SK-N-SH (cell line): ENCODE measurements around the gene KRTAP9-4. TPM values are rescaled to one million over a fixed set of nuclear protein-coding genes. Genes with fewer than 3 reads are reported as not detected.

Experiments used
- CTCF ChIA-PET: fragments of 300-600, 350-600 bp; formaldehyde crosslinking; extraction: SDS; loops from one replicate; lab custom pipeline; 2021; lab: Yijun Ruan, JAX
- POLR2A ChIA-PET: fragments of 350-600 bp; sonication (Branson Sonifier 250); formaldehyde crosslinking; extraction: SDS; loops from one replicate; lab custom pipeline; 2020; ENCODE audit warnings: antibody characterized with exemption, inconsistent platforms; lab: Yijun Ruan, JAX
- DNase-seq: peaks from one replicate; pipeline ENCODE4 v3.0.0; 2012
- H2AFZ ChIP-seq: fragments of 200-600 bp; sonication (generic); 2 replicates; pipeline ENCODE4 v1.8.1; 2016; ENCODE audit warnings: antibody characterized with exemption, mild to moderate bottlenecking, low read depth
- H3F3A ChIP-seq: fragments of 200-600 bp; sonication (generic); replicated peaks from 2 replicates; pipeline ENCODE3; 2016; ENCODE audit warnings: antibody characterized with exemption, mild to moderate bottlenecking; ENCODE audit not compliant: insufficient read depth
- H3K27ac ChIP-seq, 2 experiments: fragments of 200-500 bp in 1 of 2; fragments of 200-600 bp in 1 of 2; sonication (Bioruptor generic) in 1 of 2; sonication (generic), shearing (Covaris generic) in 1 of 2; 2 replicates each; pipeline versions ENCODE4 v1.5.1 to v1.6.1; 2014 to 2016; ENCODE audit warnings: low read depth in 2 of 2, inconsistent platforms in 1 of 2, low read length in 1 of 2, mild to moderate bottlenecking in 1 of 2, mixed read lengths in 1 of 2
- H3K27me3 ChIP-seq: fragments of 200-600 bp; sonication (generic), shearing (Covaris generic); 2 replicates; pipeline ENCODE4 v1.6.1; 2016; ENCODE audit warnings: mixed run types; ENCODE audit not compliant: insufficient read depth
- H3K36me3 ChIP-seq, 2 experiments: fragments of 200-500 bp in 1 of 2; fragments of 200-600 bp in 1 of 2; sonication (Bioruptor generic) in 1 of 2; sonication (generic) in 1 of 2; replicated peaks in 1 of 2; 2 replicates each; pipeline versions ENCODE3 to v1.5.1; 2014 to 2016; ENCODE audit warnings: low read length in 1 of 2, mild to moderate bottlenecking in 1 of 2; ENCODE audit not compliant: insufficient read depth in 2 of 2, control insufficient read depth in 1 of 2
- H3K4me1 ChIP-seq, 2 experiments: fragments of 200-500 bp in 1 of 2; fragments of 200-600 bp in 1 of 2; sonication (Bioruptor generic) in 1 of 2; sonication (generic), shearing (Covaris generic) in 1 of 2; 2 replicates each; pipeline versions ENCODE4 v1.5.1 to v1.6.1; 2014 to 2016; ENCODE audit warnings: low read depth in 1 of 2, low read length in 1 of 2, mixed run types in 1 of 2; ENCODE audit not compliant: insufficient read depth in 2 of 2, control insufficient read depth in 1 of 2
- H3K4me2 ChIP-seq: fragments of 200-600 bp; sonication (generic), shearing (Covaris generic); 2 replicates; pipeline ENCODE4 v1.6.1; 2017; ENCODE audit warnings: mixed run types
- H3K4me3 ChIP-seq, 2 experiments: fragments of 200-500 bp in 1 of 2; fragments of 200-600 bp in 1 of 2; sonication (Bioruptor generic) in 1 of 2; sonication (generic), shearing (Covaris generic) in 1 of 2; 2 replicates each; pipeline versions ENCODE4 v1.5.1 to v1.8.1; 2014 to 2016; ENCODE audit warnings: low read depth in 2 of 2, inconsistent platforms in 1 of 2, low read length in 1 of 2, mild to moderate bottlenecking in 1 of 2, mixed read lengths in 1 of 2, moderate library complexity in 1 of 2
- H3K79me2 ChIP-seq: fragments of 200-600 bp; sonication (generic); 2 replicates; pipeline ENCODE4 v1.8.1; 2017; ENCODE audit warnings: mild to moderate bottlenecking; ENCODE audit not compliant: insufficient read depth
- H3K9ac ChIP-seq: fragments of 200-600 bp; sonication (generic); 2 replicates; pipeline ENCODE4 v1.6.1; 2017; ENCODE audit warnings: mixed run types
- H3K9me2 ChIP-seq: fragments of 200-600 bp; sonication (generic); 2 replicates; pipeline ENCODE4 v1.6.1; 2017; ENCODE audit warnings: mixed run types
- H3K9me3 ChIP-seq: fragments of 200-600 bp; sonication (generic); 2 replicates; pipeline ENCODE4 v1.6.1; 2017; ENCODE audit warnings: mixed run types, mild to moderate bottlenecking, moderate library complexity
- H4K20me1 ChIP-seq: fragments of 200-600 bp; sonication (generic); 2 replicates; pipeline ENCODE4 v1.6.1; 2017; ENCODE audit warnings: mild to moderate bottlenecking, mixed run types; ENCODE audit not compliant: insufficient read depth
- CTCF ChIP-seq: fragments of 200-600 bp; sonication (generic); IDR thresholded peaks from 2 replicates; pipeline ENCODE4 v1.6.1; 2017; ENCODE audit warnings: antibody characterized with exemption, mild to moderate bottlenecking, moderate library complexity
- EP300 ChIP-seq, 2 experiments: IDR thresholded peaks; 2 replicates each; pipeline versions ENCODE4 v1.4.0 to v1.6.1; 2012; ENCODE audit warnings: borderline replicate concordance in 1 of 2, low read depth in 1 of 2, low read length in 1 of 2
- FOSL2 ChIP-seq: IDR thresholded peaks from 2 replicates; pipeline ENCODE4 v1.4.0; 2012; ENCODE audit warnings: low read depth, mild to moderate bottlenecking, moderate library complexity, borderline replicate concordance
- GABPA ChIP-seq: IDR thresholded peaks from 2 replicates; pipeline ENCODE4 v1.4.0; 2012; ENCODE audit warnings: low read depth, mild to moderate bottlenecking
- IRF3 ChIP-seq: fragments of 150-350 bp; IDR thresholded peaks from 2 replicates; pipeline ENCODE4 v1.6.1; 2016; ENCODE audit warnings: mild to moderate bottlenecking, low read depth, low read length
- JUND ChIP-seq: IDR thresholded peaks from 2 replicates; pipeline ENCODE4 v1.4.0; 2012
- MXI1 ChIP-seq: IDR thresholded peaks from 2 replicates; pipeline ENCODE4 v1.6.1; 2012; ENCODE audit warnings: mild to moderate bottlenecking, low read depth, low read length, improper control_type of control experiment
- NRF1 ChIP-seq: IDR thresholded peaks from 2 replicates; pipeline ENCODE4 v1.6.1; 2012; ENCODE audit warnings: low read depth, mild to moderate bottlenecking, low read length
- PBX3 ChIP-seq: IDR thresholded peaks from 2 replicates; pipeline ENCODE4; 2012
- RAD21 ChIP-seq: IDR thresholded peaks from 2 replicates; pipeline ENCODE4 v1.6.1; 2012; ENCODE audit warnings: mild to moderate bottlenecking, low read length
- RFX5 ChIP-seq: IDR thresholded peaks from 2 replicates; pipeline ENCODE4 v1.6.1; 2012; ENCODE audit warnings: mild to moderate bottlenecking, improper control_type of control experiment, low read length
- RXRA ChIP-seq: IDR thresholded peaks from 2 replicates; pipeline ENCODE4 v1.4.0; 2012; ENCODE audit warnings: low read depth, mild to moderate bottlenecking, borderline replicate concordance
- SIN3A ChIP-seq: IDR thresholded peaks from 2 replicates; pipeline ENCODE4 v1.6.1; 2012; ENCODE audit warnings: low read depth, mild to moderate bottlenecking, low read length, moderate library complexity, borderline replicate concordance
- TAF1 ChIP-seq: IDR thresholded peaks from 2 replicates; pipeline ENCODE4 v1.6.1; 2012; ENCODE audit warnings: low read depth, mild to moderate bottlenecking, low read length, moderate library complexity, borderline replicate concordance
- TEAD4 ChIP-seq: IDR thresholded peaks from 2 replicates; pipeline ENCODE4 v1.4.0; 2012; ENCODE audit warnings: mild to moderate bottlenecking, borderline replicate concordance; ENCODE audit not compliant: insufficient read depth
- USF2 ChIP-seq: fragments of 150-350 bp; IDR thresholded peaks from 2 replicates; pipeline ENCODE4 v1.6.1; 2017; ENCODE audit warnings: antibody characterized with exemption, low read length, low read depth, borderline replicate concordance
- ZBTB33 ChIP-seq: IDR thresholded peaks from 2 replicates; pipeline ENCODE4 v1.4.0; 2012; ENCODE audit warnings: low read depth, borderline replicate concordance
- WGBS: methylation state at CpG from one replicate; pipeline ENCODE4 v1.1.6; 2017; ENCODE audit warnings: low lambda C conversion rate; 5-methylcytosine and 5-hydroxymethylcytosine counted together
- polyA plus RNA-seq, 3 experiments: library from polyadenylated mRNA; depleted of rRNA; stranded (reverse); fragments of >200 nt; gene quantifications; 2 replicates each; pipeline ENCODE4 v1.2.3, GENCODE V29; 2012

The KRTAP9-4 gene
- polyA plus RNA-seq, 1 of the 3 experiments (the other 2 are of a cell fraction) = not detected

- Histone ChIP-seq H3K9me3 (no peaks in the 10 kb centered on the region), H3K79me2 (no peaks in the 10 kb centered on the region), H2AFZ (no peak overlapping the region), H3F3A (no peaks in the 10 kb centered on the region), H3K4me2 (no peak overlapping the region), H3K9ac (no peak overlapping the region), H3K27ac (no peak overlapping the region), H3K4me3 (no peak overlapping the region), H3K4me1 (no peaks in the 10 kb centered on the region), H3K9me2 (no peaks in the 10 kb centered on the region), H3K36me3 (no peaks in the 10 kb centered on the region), H3K27me3 (peaks cover 21% of the 10 kb centered on the region), H4K20me1 (no peaks in the 10 kb centered on the region)
- ChIA-PET POLR2A (no interaction called here), CTCF (interaction anchor here (1.0 kb wide), 1 partner anchor 264 kb away, joined by 4 read pairs; no protein-coding TSS in a partner anchor)
- no peak for DNase-seq
- 9% methylated on average over 2 of the region's 2 CpGs for WGBS
- TF ChIP-seq NRF1 (no peak), SIN3A (no peak), GABPA (no peak), FOSL2 (no peak), PBX3 (no peak), CTCF (no peak), ZBTB33 (no peak), IRF3 (no peak), JUND (no peak), USF2 (no peak), TAF1 (no peak), RAD21 (no peak), RXRA (no peak), EP300 (IDR thresholded peaks at IDR 0.05; ENCODE audit: borderline replicate concordance in 1 of 2, low read depth in 1 of 2, low read length in 1 of 2) (no peak), MXI1 (no peak), RFX5 (no peak), TEAD4 (no peak)
Observed at GRCh38 chr17:41284546-41284945, 35.1 kb downstream of the KRTAP9-4 start.
